Loucy (cell line): Measurements from ENCODE around the gene IGFBP5.

Source experiments
- EZH2phosphoT487 ChIP-seq: fragments of 200-600 bp; IDR thresholded peaks from 2 replicates; pipeline ENCODE4 v1.6.1; 2018; ENCODE audit warnings: antibody characterized with exemption, mild to moderate bottlenecking, moderate library complexity, borderline replicate concordance
- TF ChIP-seq, protein P1 (sequence below): fragments of 200-600 bp; sonication (generic); conservative IDR thresholded peaks from 2 replicates; pipeline ENCODE4 v1.5.1; 2014; ENCODE audit warnings: mild to moderate bottlenecking, antibody characterized with exemption, low read length

DNA sequence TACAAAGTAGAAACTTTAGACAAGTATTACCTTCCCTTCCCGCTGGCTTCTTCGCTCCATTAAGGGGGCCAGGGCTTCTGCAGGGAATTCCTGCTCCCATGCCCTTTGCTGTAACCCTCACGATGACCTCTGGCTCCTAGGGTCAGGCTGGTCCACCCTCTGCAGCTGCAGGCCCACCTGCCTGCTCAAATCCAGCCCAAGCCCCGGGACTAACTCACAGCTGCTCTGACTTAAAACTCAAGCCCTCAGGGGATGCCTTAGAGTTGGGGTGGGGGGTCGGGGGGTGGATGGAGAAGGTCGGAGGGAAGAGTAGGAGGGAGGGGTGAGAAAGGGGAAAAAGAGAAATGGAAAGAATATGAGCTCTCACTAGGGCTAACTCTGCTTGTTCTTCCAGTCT is 4.9 kb downstream of the IGFBP5 start:
- TF ChIP-seq, protein P1, sequence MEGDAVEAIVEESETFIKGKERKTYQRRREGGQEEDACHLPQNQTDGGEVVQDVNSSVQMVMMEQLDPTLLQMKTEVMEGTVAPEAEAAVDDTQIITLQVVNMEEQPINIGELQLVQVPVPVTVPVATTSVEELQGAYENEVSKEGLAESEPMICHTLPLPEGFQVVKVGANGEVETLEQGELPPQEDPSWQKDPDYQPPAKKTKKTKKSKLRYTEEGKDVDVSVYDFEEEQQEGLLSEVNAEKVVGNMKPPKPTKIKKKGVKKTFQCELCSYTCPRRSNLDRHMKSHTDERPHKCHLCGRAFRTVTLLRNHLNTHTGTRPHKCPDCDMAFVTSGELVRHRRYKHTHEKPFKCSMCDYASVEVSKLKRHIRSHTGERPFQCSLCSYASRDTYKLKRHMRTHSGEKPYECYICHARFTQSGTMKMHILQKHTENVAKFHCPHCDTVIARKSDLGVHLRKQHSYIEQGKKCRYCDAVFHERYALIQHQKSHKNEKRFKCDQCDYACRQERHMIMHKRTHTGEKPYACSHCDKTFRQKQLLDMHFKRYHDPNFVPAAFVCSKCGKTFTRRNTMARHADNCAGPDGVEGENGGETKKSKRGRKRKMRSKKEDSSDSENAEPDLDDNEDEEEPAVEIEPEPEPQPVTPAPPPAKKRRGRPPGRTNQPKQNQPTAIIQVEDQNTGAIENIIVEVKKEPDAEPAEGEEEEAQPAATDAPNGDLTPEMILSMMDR: no peak
- TF ChIP-seq EZH2phosphoT487: no peak
